HEK293T (cell line): ENCODE results near the gene LTBP2.

Source experiments
- ARNT ChIP-seq: fragments of 450-650 bp; IDR thresholded peaks from 2 replicates; pipeline ENCODE4 v1.6.1; 2017; ENCODE audit warnings: mild to moderate bottlenecking
- BHLHE40 ChIP-seq: fragments of 450-650 bp; IDR thresholded peaks from 2 replicates; pipeline ENCODE4 v1.6.1; 2016; ENCODE audit warnings: mild to moderate bottlenecking, moderate library complexity, borderline replicate concordance
- CTBP1 ChIP-seq: fragments of 450-650 bp; IDR thresholded peaks from 2 replicates; pipeline ENCODE4 v1.6.1; 2016; ENCODE audit warnings: borderline replicate concordance
- ELF4 ChIP-seq: fragments of 450-650 bp; IDR thresholded peaks from 2 replicates; pipeline ENCODE4 v1.6.1; 2017; ENCODE audit warnings: antibody characterized with exemption
- FOXA1 ChIP-seq: fragments of 450-650 bp; IDR thresholded peaks from 2 replicates; pipeline ENCODE4 v1.6.1; 2016; ENCODE audit warnings: mild to moderate bottlenecking
- FOXK2 ChIP-seq: fragments of 450-650 bp; IDR thresholded peaks from 2 replicates; pipeline ENCODE4 v1.6.1; 2016; ENCODE audit warnings: mild to moderate bottlenecking
- FOXM1 ChIP-seq: fragments of 450-650 bp; IDR thresholded peaks from 2 replicates; pipeline ENCODE4 v1.6.1; 2017; ENCODE audit warnings: mild to moderate bottlenecking, borderline replicate concordance
- HDGF ChIP-seq: fragments of 450-650 bp; IDR thresholded peaks from 2 replicates; pipeline ENCODE4 v1.6.1; 2017; ENCODE audit warnings: antibody characterized with exemption, borderline replicate concordance
- LEF1 ChIP-seq: fragments of 450-650 bp; IDR thresholded peaks from 2 replicates; pipeline ENCODE4 v1.6.1; 2017; ENCODE audit warnings: mild to moderate bottlenecking, borderline replicate concordance
- SP1 ChIP-seq: fragments of 450-650 bp; IDR thresholded peaks from 2 replicates; pipeline ENCODE4 v1.6.1; 2017
- TARDBP ChIP-seq: fragments of 450-650 bp; IDR thresholded peaks from 2 replicates; pipeline ENCODE4 v1.6.1; 2016
- ZNF384 ChIP-seq: fragments of 450-650 bp; IDR thresholded peaks from 2 replicates; pipeline ENCODE4 v1.6.1; 2016
- TF ChIP-seq, protein P1 (sequence below): fragments of 450-650 bp; IDR thresholded peaks from 2 replicates; pipeline ENCODE4 v1.6.1; 2016

DNA sequence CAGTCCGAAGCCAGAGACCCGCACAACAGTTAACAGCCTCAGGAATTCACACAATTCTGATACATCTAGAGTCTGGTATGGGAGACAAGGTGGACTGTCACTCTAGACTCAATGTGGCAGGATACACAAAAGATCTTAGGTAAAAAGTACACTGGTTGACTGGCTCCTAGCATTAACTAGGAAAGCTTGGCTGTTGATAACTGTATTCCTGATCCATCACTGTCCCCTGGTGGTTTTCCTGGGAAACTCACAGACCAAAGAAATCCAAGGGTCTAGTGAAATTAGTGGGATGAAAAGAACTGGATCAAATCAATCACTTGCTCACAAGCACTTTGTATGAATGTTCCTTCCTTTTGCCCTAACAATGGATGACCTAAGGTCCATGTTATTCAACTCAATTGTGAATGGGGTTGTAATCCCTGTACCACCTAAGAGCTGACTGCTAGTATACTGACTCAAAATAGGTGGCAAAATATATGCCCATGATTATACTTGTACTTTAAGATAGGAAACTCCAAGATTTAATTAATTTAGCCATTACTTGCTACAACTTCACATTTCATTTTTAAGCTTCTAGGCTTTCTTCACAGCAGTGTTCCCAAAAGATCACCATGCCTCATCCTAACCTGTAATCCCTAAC is 132.9 kb downstream of the LTBP2 start:
- no peak for TF ChIP-seq ARNT
- TF ChIP-seq ELF4: no peak
- no peak for TF ChIP-seq SP1
- TF ChIP-seq BHLHE40: no peak
- TF ChIP-seq CTBP1: no peak
- TF ChIP-seq FOXK2: no peak
- TF ChIP-seq FOXA1: no peak
- no peak for TF ChIP-seq HDGF
- no peak for TF ChIP-seq ZNF384
- TF ChIP-seq FOXM1: no peak
- TF ChIP-seq, protein P1, sequence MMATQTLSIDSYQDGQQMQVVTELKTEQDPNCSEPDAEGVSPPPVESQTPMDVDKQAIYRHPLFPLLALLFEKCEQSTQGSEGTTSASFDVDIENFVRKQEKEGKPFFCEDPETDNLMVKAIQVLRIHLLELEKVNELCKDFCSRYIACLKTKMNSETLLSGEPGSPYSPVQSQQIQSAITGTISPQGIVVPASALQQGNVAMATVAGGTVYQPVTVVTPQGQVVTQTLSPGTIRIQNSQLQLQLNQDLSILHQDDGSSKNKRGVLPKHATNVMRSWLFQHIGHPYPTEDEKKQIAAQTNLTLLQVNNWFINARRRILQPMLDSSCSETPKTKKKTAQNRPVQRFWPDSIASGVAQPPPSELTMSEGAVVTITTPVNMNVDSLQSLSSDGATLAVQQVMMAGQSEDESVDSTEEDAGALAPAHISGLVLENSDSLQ: no peak
- no peak for TF ChIP-seq LEF1
- no peak for TF ChIP-seq TARDBP
